Duodenal mucosa (tissue), 2 donors: Measurements from ENCODE around the gene ZNF561.

Source experiments
- H3K27ac ChIP-seq: one replicate; pipeline ENCODE4 v1.7.0; 2013; ENCODE audit warnings: low read depth, low read length
- H3K27me3 ChIP-seq, 2 donors: one replicate each; pipeline ENCODE4 v1.7.0; 2013; ENCODE audit warnings: low read length in 2 of 2, control low read depth in 1 of 2; ENCODE audit not compliant: insufficient read depth in 2 of 2, control insufficient read depth in 1 of 2
- H3K36me3 ChIP-seq, 2 donors: one replicate each; pipeline ENCODE4 v1.7.0; 2013; ENCODE audit warnings: low read length in 2 of 2, control low read depth in 1 of 2; ENCODE audit not compliant: insufficient read depth in 2 of 2, control insufficient read depth in 1 of 2
- H3K4me1 ChIP-seq, 2 donors: one replicate each; pipeline ENCODE4 v1.7.0; 2013; ENCODE audit warnings: low read length in 2 of 2, control low read depth in 1 of 2; ENCODE audit not compliant: insufficient read depth in 2 of 2, control insufficient read depth in 1 of 2
- H3K4me3 ChIP-seq, 2 donors: one replicate each; pipeline ENCODE4 v1.7.0; 2013; ENCODE audit warnings: low read length in 2 of 2, low read depth in 1 of 2
- H3K9ac ChIP-seq, 2 donors: one replicate each; pipeline ENCODE4 v1.7.0; 2013; ENCODE audit warnings: low read length in 2 of 2, low read depth in 1 of 2
- H3K9me3 ChIP-seq, 2 donors: one replicate each; pipeline ENCODE4 v1.7.0; 2013; ENCODE audit warnings: low read length in 2 of 2, control low read depth in 1 of 2; ENCODE audit not compliant: control insufficient read depth in 1 of 2

ZNF561 gene

DNA sequence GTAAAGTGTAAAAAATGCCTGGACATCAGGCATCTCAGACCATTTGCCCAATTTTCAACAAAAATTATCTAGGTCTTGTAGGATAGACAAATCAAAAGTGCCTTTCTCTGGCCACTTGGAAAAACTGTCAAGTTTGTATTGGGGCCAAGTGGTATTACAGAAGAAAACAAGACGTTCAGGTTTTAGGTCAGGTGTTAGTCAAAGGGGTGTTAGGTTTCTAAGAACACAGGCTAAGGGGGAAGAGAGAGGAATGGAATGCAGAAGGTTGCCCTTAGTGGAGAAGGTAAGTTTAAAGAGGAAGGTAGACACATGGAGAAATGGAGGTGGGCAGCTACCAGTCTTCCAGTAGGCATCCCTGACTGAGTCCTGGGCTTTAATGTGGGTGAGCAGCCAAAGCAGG, 19.9 kb upstream of the ZNF561 start:
- no peak overlapping the region for H3K27ac ChIP-seq
- no peaks in the 10 kb centered on the region for H3K4me1 ChIP-seq
- H3K9ac ChIP-seq, result no peak overlapping the region
- H3K9me3 ChIP-seq, result peaks cover 7 to 9% of the 10 kb centered on the region in 2 donors
- no peak overlapping the region for H3K4me3 ChIP-seq
- peaks cover 3 to 8% of the 10 kb centered on the region in 2 donors for H3K36me3 ChIP-seq
- H3K27me3 ChIP-seq, result no peaks in the 10 kb centered on the region

GRCh38 chr19:9636018-9636417, 15.0 kb upstream of the ZNF561 start:
- H3K4me1 ChIP-seq, result no peaks in the 10 kb centered on the region
- H3K36me3 ChIP-seq, result peaks cover 6 to 13% of the 10 kb centered on the region in 2 donors
- no peak overlapping the region for H3K27ac ChIP-seq
- H3K27me3 ChIP-seq, result no peaks in the 10 kb centered on the region
- H3K9me3 ChIP-seq, result peaks cover 0 to 2% of the 10 kb centered on the region in 2 donors
- no peak overlapping the region for H3K9ac ChIP-seq
- H3K4me3 ChIP-seq, result no peak overlapping the region

DNA sequence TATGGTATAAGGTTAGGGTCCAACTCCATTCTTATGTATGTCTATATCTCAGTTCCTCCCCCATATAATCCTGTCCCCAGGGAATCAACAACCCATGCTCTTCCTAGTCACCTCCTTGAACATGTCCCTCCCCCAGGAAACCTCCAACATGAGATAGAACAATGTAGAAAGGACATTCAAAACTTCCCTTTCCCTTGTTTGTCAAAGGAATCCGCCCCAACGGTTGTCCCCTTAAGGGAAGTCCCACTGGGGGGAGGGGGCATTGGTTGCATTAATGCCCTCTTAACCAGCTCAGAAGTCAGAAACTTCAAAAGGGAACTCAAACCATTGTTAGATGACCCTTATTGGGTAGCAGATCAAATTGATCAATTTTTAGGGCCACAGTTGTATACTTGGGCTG, 6.8 kb upstream of the ZNF561 start:
- Histone ChIP-seq H3K4me1 (no peaks in the 10 kb centered on the region), H3K27me3 (no peaks in the 10 kb centered on the region), H3K36me3 (peaks cover 5% of the 10 kb centered on the region in 2 donors), H3K27ac (no peak overlapping the region), H3K4me3 (no peak overlapping the region), H3K9ac (no peak overlapping the region), H3K9me3 (no peaks in the 10 kb centered on the region)

- H3K9me3 ChIP-seq, result no peaks in the 10 kb centered on the region
- H3K9ac ChIP-seq, result no peak overlapping the region
- no peak overlapping the region for H3K4me3 ChIP-seq
- no peaks in the 10 kb centered on the region for H3K27me3 ChIP-seq
- peaks cover 0 to 14% of the 10 kb centered on the region in 2 donors for H3K4me1 ChIP-seq
- H3K27ac ChIP-seq, result no peak overlapping the region
- H3K36me3 ChIP-seq, result peaks cover 7 to 17% of the 10 kb centered on the region in 2 donors
These were observed 1.5 kb upstream of the ZNF561 start for GRCh38 chr19:9622531-9622930.

GRCh38 chr19:9620842-9621155, 233 bp downstream of the ZNF561 start:
- H3K27me3 ChIP-seq, result no peaks in the 10 kb centered on the region
- peaks cover 13 to 34% of the 10 kb centered on the region in 2 donors for H3K36me3 ChIP-seq
- H3K9ac ChIP-seq, result peak overlapping the region; percentile 90 to 96
- H3K9me3 ChIP-seq, result no peaks in the 10 kb centered on the region
- H3K4me1 ChIP-seq, result peaks cover 0 to 14% of the 10 kb centered on the region in 2 donors
- peak overlapping the region; percentile 92 to 97 for H3K4me3 ChIP-seq
- peak overlapping the region; percentile 94 for H3K27ac ChIP-seq

DNA sequence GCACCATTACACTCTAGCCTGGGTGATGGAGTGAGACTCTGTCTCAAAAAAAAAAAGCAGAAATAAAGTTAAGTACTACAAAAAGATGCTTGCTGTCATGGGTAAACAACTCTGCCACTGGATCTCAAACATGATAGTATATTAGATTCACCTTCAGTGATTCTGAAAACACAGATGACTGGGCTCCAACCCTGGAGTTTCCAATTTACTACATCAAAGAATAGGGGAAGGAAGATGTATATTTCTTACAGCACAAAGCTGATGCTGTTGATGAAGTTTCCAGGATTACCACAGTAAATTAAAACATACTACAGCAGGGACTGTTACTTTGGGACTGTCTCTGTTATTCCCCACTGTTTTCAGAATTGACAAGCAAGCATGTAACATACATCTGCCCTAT, 5.2 kb downstream of the ZNF561 start:
- Histone ChIP-seq H3K9ac (no peak overlapping the region), H3K27ac (no peak overlapping the region), H3K27me3 (no peaks in the 10 kb centered on the region), H3K36me3 (peaks cover 47 to 83% of the 10 kb centered on the region in 2 donors), H3K4me3 (no peak overlapping the region), H3K4me1 (peaks cover 0 to 8% of the 10 kb centered on the region in 2 donors), H3K9me3 (peaks cover 25 to 29% of the 10 kb centered on the region in 2 donors)

GRCh38 chr19:9610484-9611113, 10.4 kb downstream of the ZNF561 start:
- Histone ChIP-seq H3K4me3 (no peak overlapping the region), H3K27ac (no peak overlapping the region), H3K4me1 (no peaks in the 10 kb centered on the region), H3K9ac (no peak overlapping the region), H3K9me3 (peaks cover 54 to 62% of the 10 kb centered on the region in 2 donors), H3K36me3 (peaks cover 45 to 68% of the 10 kb centered on the region in 2 donors), H3K27me3 (no peaks in the 10 kb centered on the region)

GRCh38 chr19:9608912-9609311, 12.1 kb downstream of the ZNF561 start:
- H3K27me3 ChIP-seq, result no peaks in the 10 kb centered on the region
- H3K9me3 ChIP-seq, result peaks cover 53 to 65% of the 10 kb centered on the region in 2 donors
- no peak overlapping the region for H3K4me3 ChIP-seq
- H3K27ac ChIP-seq, result no peak overlapping the region
- H3K36me3 ChIP-seq, result peaks cover 38 to 51% of the 10 kb centered on the region in 2 donors
- H3K9ac ChIP-seq, result no peak overlapping the region
- no peaks in the 10 kb centered on the region for H3K4me1 ChIP-seq

GRCh38 chr19:9597027-9597426, 24.0 kb downstream of the ZNF561 start:
- Histone ChIP-seq H3K4me1 (no peaks in the 10 kb centered on the region), H3K27me3 (no peaks in the 10 kb centered on the region), H3K4me3 (no peak overlapping the region), H3K27ac (no peak overlapping the region), H3K9ac (no peak overlapping the region), H3K36me3 (no peaks in the 10 kb centered on the region), H3K9me3 (peaks cover 6 to 14% of the 10 kb centered on the region in 2 donors)

- no peak overlapping the region for H3K27ac ChIP-seq
- H3K4me1 ChIP-seq, result peaks cover 0 to 3% of the 10 kb centered on the region in 2 donors
- H3K4me3 ChIP-seq, result no peak overlapping the region
- H3K9ac ChIP-seq, result no peak overlapping the region
- no peaks in the 10 kb centered on the region for H3K36me3 ChIP-seq
- H3K27me3 ChIP-seq, result peaks cover 0 to 2% of the 10 kb centered on the region in 2 donors
- H3K9me3 ChIP-seq, result peaks cover 0 to 4% of the 10 kb centered on the region in 2 donors
These were observed 34.3 kb downstream of the ZNF561 start for GRCh38 chr19:9586764-9587163.
